ENCODE measurements around the gene DGKG.

DGKG gene

DNA sequence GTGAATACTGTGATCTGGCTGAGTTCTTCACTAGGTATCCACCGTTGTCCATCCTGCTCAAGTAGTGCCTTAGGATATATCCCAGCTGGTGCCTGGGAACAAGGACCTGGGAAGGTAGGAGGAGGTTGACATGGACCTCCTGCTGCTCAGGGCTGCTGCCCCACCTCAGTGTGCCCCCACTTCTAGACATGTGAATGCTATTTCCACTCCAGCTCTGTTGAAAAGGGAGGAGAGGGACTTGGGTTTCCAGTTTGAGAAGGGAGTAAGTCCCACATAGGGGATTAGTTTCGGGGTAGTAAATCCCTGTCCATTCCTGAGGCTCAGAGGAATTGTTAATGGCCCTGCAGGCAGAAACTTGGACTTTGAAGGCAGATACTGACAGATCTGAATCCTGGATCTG is 220.2 kb downstream of the DGKG start:
- DNase-seq (ENCODE audit: low spot score): no peak

DNA sequence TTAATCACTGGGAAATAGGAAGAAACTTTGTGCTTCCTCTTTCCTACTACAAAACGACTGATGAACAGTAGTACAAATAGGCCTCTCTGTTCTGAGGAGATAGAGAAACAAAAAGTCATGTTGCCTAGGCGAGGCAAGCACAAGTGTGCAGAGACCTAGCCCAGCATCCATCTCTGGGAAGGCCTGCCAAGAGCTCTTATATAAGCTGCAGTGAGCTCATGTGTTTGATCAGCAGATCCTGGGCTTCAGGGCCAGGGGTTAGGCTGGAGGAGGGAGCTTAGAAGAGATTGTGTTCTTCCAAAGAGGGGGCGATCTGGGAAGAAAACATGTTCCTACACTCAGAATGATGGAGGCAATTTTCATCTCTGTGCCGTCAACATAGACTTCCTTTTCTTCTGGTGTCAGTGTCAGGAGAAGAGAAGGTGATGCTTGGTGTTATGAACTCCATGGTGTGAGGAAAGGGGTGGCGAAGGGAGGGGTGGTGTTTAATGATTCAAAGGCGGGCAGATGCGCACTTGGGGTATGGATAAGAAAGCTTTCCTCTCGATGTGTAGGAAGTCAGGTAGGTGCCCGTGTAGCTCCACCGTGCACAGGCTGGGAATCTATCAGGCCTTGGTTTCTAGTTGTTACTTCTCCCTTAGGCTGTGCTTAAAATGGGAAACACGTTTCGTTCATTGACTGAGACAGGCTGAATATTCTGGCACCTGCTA is 223.6 kb downstream of the DGKG start:
- DNase-seq (ENCODE audit: low spot score): no peak

DNA sequence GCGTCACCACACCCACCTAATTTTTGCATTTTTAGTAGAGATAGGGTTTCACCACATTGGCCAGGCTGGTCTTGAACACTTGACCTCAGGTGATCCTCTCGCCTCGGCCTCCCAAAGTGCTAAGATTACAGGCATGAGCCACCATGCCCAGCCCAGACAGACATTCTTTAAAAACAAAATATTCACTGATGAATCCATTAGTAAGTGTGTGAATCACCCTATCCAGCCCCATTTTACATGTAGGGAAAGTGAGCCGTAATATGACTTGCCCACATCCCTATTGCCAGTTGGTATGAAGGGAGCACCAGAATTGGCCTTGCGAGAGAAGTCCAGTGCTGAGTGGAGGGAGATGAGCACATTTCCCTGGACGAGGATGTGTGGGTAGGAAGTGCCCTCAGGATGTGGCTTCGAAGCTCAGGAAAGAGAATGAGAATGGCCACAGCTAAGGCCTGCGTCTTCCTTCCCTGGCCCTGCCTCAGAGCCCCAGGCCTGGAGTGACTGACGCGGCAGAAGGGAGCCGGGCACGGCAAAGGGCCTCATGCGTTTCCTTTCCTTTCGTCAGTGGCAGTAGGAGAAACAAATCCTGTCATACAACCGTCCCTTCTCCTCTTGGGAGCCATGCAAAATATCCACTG is 224.9 kb downstream of the DGKG start:
- DNase-seq (ENCODE audit: low spot score): peak; percentile 22

DNA sequence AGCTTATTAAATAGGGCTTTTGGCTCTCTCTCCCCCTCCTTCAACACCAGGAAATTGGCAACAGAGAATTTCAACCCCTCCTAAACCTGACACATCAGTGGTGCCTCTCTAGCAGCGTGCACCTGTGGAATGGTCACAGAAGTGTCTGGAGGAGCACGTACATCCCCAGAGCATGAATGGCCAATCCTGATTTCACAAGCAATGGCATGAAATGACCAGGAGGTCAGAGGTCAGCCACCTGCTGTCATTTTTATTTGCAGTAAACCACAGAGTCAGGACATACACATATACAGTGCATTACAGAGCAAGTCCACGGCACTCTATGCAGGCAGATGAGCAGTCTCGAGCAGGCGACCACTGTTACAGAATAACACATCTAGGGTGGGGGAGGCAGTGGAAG is 228.1 kb downstream of the DGKG start:
- no peak for DNase-seq (ENCODE audit: low spot score)

DNA sequence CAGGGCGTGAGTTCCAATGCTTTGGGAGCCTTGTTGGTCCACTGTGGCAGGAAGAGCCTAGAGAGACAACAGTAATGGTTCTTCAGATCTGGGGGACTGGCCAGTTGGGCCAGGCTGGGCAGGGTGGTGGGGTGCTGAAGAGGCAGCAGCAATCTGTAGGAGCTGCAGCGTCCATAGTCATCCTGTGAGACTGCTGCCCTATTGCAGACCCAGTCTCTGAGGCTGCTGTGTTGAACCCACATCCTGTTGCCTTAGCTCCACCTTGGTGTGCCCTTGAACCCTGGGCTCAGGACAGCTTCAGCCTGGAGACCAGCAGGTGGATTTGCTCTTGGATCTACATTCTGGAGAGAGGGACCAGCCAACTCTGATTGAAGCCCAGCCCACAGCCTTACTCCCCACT is 229.5 kb downstream of the DGKG start:
- DNase-seq (ENCODE audit: low spot score): no peak

DNA sequence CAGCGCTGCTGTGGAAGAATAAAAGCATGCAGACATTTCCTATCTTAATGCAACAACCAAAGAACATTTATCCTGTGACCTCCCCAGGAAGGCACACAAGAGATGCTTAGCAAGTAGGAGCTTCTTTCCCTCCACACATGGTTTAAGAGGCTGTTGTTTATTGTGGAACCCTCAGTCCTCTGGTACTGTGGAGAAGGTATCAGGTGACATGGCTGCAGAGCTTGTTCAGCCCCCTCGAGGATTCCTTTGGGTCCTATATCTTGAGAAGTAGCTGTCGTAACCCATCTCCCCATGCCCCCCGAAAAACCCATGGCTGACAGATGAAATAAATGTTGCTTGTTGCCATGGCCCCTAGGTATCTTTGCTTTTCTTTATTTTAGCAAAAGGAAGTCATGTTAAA is 232.8 kb downstream of the DGKG start:
- DNase-seq (ENCODE audit: low spot score): no peak

DNA sequence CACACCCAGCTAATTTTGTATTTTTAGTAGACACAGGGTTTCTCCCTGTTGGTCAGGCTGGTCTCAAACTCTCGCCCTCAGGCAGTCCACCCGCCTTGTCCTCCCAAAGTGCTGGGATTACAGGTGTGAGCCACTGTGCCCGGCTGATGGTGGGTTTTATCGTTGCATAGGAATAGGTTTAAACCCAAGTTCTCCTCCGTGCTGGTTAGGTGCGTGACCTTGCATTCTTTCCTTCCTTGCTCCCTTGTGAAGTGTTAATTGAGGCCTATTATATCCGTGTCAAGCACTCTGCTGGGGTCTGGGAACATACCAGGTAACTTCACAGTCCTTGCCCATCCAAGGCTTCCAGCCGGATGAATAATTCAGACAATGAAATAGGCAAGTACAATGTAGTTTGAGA is 233.9 kb downstream of the DGKG start:
- no peak for DNase-seq (ENCODE audit: low spot score)

DNA sequence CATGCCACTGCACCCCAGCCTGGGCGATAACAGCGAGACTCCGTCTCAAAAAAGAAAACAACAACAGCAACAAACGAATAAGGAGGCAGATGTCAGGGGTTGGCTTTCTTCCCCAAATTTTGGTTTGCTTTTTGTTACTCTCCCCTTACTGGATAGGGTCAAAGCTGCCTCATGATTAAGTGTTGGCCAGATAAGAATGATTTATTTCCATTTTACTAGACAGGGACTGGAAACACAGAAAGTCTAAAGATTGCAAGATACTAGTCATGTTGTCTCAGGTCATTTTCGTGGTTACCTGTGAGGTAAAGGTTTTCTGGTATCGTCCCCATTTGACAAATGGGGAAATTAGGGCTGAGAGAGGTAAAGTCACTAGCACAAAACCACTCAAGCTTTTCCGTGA is 234.6 kb downstream of the DGKG start:
- DNase-seq (ENCODE audit: low spot score): no peak

DNA sequence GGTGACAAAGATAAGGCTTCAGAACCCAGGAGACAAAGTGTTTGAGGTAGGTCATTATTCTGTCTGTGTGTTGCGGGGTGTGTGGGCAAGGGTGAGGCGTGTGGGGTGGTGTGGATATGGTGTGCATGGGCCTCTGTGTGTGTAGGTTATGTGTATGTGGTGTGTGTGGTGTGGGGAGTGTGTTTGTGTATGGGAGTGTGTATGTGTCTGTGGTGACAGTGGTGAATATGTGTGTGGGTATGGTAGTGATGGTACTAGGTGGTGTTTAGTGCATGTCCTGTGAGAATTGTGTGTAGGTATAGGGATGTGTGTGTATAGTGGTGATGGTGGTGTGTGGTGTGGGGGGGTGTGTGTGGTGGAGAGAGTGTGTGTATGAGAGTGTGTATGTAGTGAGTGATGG is 236.9 kb downstream of the DGKG start:
- no peak for DNase-seq (ENCODE audit: low spot score)

DNA sequence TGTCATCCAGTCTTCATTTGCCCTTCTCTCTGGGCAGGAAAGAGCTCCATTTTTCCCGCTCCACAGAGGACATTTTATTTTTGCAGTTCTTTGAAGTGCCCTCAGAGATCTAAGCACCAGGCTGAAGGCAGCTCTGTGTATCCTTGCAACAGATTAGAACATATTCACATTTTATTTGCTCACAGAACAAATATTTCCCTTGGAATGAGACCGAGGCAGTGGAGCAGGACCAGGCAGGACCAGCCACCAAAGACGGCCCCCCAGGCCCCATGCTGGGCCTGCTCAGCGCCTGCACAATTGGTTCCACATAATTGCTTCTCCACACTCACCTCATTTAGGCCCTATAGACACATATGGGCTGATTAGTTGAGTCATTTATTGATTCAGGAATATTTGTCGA is 237.4 kb downstream of the DGKG start:
- DNase-seq (ENCODE audit: low spot score): no peak

DNA sequence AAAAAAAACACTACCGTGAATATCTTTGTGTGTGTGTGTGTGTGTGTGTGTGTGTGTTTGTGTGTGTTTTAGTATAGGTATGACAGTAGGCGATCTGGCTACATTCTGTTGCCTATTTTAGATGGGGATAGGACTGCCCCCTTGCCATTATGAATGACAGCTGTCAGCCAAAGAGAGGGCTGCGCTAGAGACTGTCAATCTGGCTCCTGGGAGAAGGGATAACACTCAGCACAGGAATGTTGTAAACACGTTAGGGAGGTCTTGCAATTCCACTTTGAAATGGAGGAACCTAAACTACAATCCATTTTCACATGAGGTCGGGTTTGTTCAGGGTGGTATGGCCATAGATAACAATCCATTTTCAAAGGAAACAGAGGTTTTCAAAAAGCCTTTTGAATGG is 239.0 kb downstream of the DGKG start:
- no peak for DNase-seq (ENCODE audit: low spot score)

DNA sequence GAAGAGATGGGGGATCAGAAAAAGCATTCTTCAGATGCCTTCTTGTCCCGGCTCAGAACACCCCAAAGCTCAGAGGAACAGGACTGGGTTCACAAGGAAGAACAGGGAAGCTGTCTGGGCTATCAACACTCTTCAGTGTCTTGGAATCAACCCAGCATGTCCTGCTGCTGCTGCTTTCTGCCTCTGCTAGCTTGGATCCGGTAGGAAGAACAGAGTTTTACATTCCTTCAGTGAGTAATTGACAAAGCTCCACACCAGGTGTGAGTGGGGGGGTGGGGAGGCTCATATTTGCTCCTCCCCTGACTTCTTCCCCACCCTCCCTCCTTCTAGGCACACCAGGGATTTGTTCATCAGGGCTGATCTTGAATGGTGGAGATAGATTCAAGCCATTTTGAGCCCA is 240.1 kb downstream of the DGKG start:
- no peak for DNase-seq (ENCODE audit: low spot score)

DNA sequence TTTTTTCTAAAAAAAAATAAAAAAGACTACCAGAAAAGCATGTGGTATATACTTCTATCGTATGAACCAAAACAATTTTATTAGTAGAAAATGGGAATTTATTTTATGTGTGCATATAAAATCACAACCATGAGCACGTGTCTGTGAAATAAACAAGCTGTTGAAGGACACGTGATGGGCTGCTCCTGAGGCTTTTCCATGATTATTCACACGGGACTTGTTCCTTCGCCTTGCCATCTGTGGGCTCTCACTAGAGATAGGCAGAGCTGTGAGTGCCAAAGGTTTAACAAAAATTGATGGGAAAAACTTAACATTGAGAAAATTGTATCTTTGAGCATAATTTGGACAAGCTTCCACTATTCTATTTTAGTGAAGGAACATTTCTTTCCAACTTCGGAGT is 240.8 kb downstream of the DGKG start:
- DNase-seq (ENCODE audit: low spot score): no peak

DNA sequence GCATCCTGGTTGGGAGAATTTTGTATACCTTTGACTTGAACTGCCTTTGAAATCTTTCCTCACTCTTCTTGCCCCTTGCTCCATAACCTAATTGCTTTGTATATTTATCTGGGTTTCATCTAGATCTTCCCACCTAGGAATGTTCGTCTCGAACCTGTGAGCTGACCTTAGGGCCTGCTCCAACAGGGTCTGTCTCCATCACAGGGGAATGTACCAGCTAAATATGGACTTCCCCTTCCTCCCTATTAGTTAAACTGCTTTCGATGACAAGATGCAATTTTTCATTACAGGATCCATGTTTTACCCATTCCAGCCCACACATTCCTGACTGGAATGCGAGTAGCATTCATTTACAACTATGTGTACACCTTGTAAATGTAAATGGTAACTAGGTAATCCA is 242.5 kb downstream of the DGKG start:
- DNase-seq (ENCODE audit: low spot score): no peak

DNA sequence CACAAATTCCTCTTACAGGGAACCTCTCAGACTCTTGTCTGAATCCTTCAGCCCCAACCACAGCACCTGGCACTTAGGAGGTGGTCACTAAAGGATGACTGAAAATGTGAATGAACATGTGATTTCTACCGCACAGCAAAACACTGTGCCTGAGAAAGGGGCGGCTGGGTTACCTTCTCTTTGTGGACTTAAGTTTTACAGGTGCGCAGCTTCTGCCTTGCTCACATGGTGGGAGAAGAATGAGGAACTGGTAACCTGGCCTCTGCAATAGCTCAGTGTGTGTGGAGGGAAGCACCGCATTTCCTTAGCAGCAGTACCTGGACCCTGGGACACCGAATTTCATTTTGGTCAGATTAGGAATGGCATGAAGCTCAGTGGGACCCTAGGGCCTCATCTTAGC is 243.3 kb downstream of the DGKG start:
- no peak for DNase-seq (ENCODE audit: low spot score)

DNA sequence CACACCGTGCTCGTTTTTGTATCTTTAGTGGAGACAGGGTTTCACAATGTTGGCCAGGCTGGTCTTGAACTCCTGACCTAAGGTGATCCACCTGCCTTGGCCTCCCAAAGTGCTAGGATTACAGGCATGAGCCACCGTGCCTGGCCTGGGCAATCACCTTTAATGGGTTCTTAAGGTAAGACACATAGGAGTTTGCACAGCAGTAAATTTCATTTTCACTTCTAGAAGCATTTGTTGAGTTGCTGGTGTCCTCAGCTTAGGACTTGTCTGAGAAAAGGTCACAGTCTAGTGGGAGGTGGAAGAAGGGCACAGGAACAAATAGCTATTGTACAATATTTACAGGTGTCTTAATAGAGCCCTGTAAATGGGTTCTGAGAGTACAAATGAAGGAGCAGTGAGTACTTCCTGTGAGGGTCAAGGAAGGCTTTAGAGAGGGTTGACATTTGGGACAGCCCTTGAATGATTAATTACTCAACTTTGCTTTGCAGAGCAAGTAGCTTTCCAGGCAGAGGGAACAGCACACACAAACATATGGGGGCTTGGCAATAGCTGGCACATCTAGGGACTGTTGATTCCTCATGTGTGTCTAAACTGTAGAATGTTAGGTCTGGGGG is 244.4 kb downstream of the DGKG start:
- DNase-seq (ENCODE audit: low spot score): no peak

DNA sequence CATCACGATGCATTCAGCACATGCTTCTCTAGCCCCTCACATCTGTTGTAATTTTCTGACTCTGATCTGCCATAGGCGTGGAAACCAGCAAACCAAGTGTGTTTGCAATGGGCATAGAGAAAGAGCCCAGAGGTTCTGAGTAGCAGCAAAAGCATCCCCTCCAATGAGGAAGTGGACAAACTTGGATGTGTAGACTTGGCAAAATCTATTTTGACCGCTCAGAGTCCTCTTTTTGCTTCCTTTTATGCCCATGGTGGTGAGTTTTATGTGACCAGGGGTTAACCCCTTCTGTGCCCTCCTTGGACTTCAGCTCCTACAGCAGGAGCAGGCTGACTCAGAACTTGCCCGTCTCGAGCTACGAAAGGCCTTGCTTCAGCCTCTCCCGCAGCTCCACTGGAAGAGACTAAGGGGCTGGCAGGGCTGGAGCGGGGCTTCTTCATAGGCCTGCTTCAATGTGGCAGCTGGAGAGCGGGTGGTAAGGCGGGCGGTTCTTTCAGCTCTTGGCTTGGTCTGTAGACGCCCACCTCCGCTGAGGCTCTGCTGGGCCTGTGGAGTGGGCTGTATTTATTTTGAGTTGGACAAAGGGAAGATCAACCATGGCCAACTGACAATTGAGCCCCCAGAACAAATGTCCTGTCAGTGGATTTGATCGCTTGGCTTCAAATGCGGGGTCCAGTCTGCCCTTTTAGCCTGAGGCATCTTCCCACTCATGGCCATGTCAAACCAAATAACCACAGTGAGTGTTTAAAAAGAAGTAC is 246.6 kb downstream of the DGKG start:
- no peak for DNase-seq (ENCODE audit: low spot score)

DNA sequence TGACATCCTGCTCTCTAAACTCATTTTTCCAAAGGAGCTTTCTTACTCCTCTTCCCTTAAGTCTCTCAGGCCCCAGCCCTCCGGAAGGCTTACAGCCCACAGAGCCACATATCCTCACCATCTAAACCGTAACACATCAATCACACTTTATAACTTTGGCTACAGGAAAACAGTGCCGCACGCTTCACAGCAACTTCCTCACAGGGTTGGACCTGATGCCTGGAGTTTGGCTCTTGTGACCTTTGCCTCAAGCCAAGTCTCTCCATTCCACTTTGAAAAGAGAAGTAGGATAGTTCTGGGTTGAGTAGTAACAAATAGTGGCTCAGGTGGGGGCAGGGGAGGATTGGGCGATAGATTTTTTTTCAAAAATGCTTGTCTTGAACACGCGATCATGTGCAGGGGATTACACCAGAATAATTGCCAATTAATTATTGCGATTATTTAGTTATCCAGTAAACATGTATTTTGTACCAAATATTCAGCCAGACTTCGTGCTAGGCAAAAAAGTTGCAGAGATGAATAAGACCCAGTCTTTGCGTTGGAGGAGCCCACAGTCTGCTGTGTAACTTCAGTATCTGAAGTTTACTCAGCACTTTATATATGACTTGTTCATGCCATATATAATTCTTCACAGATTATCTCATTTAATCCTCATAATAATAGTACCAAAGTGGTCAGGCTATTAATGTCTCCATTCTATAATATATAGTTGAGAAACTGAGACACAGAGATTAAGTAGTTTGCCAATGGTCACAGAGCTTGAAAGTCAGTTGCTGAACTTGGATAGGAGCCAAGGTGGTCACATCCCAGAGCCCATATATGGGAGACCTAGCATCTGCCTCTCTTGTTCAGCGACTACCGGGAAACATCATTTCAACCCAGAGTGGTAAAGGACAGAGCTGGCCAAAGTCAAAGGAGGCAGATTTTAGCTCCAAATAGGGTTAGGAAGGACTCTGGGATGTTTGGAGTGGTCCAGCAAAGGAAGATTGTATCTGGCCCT is 250.8 kb downstream of the DGKG start:
- no peak for DNase-seq (ENCODE audit: low spot score)

DNA sequence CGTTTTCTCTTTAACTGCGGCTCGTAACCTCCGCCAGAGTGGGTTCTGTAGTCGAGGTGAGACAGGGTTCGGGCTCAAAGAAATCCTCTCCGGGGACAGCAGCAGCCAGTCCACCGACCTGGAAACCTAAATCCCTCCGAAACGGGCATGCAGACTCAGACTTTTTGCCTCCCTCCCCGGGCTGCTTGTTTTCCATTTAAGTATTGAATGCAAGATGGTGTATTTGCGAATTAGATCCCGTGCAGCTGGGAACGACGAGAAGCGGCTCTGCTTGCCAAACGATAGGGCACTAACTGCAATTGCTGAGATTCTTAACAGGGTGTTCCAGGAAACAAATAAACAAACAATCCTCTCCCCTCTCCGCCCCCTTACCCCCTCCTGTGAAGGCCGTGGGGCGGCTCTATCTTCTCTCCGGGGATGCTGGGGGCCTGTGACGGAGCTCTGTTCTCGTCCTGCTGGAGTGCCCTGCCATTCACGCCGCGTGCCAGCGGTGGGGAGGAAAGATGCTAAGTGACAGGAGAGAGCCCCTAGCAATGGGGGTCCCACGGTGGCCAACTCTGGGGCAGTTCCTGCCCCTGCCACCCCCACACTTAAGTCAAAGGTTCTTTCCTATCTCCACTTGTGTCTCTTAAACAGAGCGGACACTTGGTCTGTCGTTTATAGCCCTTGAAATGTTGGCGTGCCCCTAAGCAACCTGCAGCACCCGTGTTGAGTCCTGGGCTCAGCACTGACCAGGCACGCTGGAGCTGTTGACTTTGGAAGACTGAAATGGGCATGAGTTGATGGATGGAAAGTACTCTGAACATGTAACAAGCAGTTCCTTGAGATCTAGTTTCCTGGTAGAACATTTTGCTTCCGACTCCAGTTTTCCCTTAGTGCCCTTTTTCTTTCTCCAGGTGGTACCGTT is 251.9 kb downstream of the DGKG start:
- peak; percentile 42 for DNase-seq (ENCODE audit: low spot score)
